CD4-positive, alpha-beta memory T cell (primary cell): ENCODE measurements around the gene FAM240A. TPM values are rescaled to one million over a fixed set of nuclear protein-coding genes. Genes with fewer than 3 reads are reported as not detected.
A peak's percentile ranks its signal among the peaks of the same experiment; 100 is the strongest.

Source experiments
- CTCF ChIA-PET: fragments of 350-600 bp; sonication (Branson Sonifier 250); formaldehyde crosslinking; loops from one replicate; lab custom pipeline; 2021; ENCODE audit warnings: inconsistent platforms; ENCODE audit not compliant: partially characterized antibody; lab: Charles Lee
- POLR2A ChIA-PET: fragments of 350-600 bp; sonication (Branson Sonifier 250); formaldehyde crosslinking; loops from one replicate; lab custom pipeline; 2021; ENCODE audit not compliant: partially characterized antibody; lab: Charles Lee
- DNase-seq, 5 donors: peaks; one replicate each; pipeline versions ENCODE4 v3.0.0 to v3.0.0-alpha.2; 2020 to 2022; ENCODE audit warnings: mixed read lengths in 1 of 5
- H3K27ac ChIP-seq: one replicate; pipeline ENCODE4 v1.7.0; 2013; ENCODE audit warnings: low read depth, low read length
- H3K27me3 ChIP-seq: 2 replicates; pipeline ENCODE4 v1.7.0; 2013; ENCODE audit warnings: mild to moderate bottlenecking, low read length, moderate library complexity; ENCODE audit not compliant: insufficient read depth
- H3K36me3 ChIP-seq: 2 replicates; pipeline ENCODE4 v1.7.0; 2013; ENCODE audit warnings: mild to moderate bottlenecking, low read length, moderate library complexity; ENCODE audit not compliant: insufficient read depth
- H3K4me1 ChIP-seq: 2 replicates; pipeline ENCODE4 v1.7.0; 2013; ENCODE audit warnings: mild to moderate bottlenecking, low read length, moderate library complexity; ENCODE audit not compliant: insufficient read depth
- H3K4me3 ChIP-seq, 2 donors: one replicate each; pipeline ENCODE4 v1.7.0; 2013; ENCODE audit warnings: low read length in 2 of 2, mild to moderate bottlenecking in 1 of 2
- H3K9me3 ChIP-seq, 2 donors: one replicate each; pipeline ENCODE4 v1.7.0; 2013; ENCODE audit warnings: low read length in 2 of 2, control low read depth in 1 of 2; ENCODE audit not compliant: control insufficient read depth in 1 of 2
- H3K27ac Mint-ChIP-seq, 7 donors: one replicate each; pipeline ENCODE4 v1.8.0; 2020 to 2021; ENCODE audit warnings: mixed read lengths in 7 of 7, mild to moderate bottlenecking in 6 of 7, inconsistent platforms in 3 of 7, moderate library complexity in 3 of 7
- H3K27me3 Mint-ChIP-seq, 2 donors: one replicate each; pipeline ENCODE4 v1.8.0; 2020 to 2021; ENCODE audit warnings: mixed read lengths in 2 of 2
- H3K36me3 Mint-ChIP-seq, 2 donors: one replicate each; pipeline ENCODE4 v1.8.0; 2020 to 2021; ENCODE audit warnings: mixed read lengths in 2 of 2, inconsistent platforms in 1 of 2, mild to moderate bottlenecking in 1 of 2
- H3K4me1 Mint-ChIP-seq, 4 donors: one replicate each; pipeline ENCODE4 v1.8.0; 2020 to 2021; ENCODE audit warnings: mixed read lengths in 4 of 4, mild to moderate bottlenecking in 1 of 4
- H3K4me3 Mint-ChIP-seq, 8 donors: one replicate each; pipeline ENCODE4 v1.8.0; 2020 to 2021; ENCODE audit warnings: mixed read lengths in 8 of 8, mild to moderate bottlenecking in 7 of 8, moderate library complexity in 6 of 8, inconsistent platforms in 3 of 8
- H3K9me3 Mint-ChIP-seq, 8 donors: one replicate each; pipeline ENCODE4 v1.8.0; 2020 to 2021; ENCODE audit warnings: mixed read lengths in 8 of 8, mild to moderate bottlenecking in 5 of 8, inconsistent platforms in 3 of 8, moderate library complexity in 1 of 8
- intact Hi-C: fragments of 100-400 bp; cut with micrococcal nuclease; formaldehyde crosslinking; loops from one replicate; pipeline ENCODE4 v1.15.1; 2023
- polyA plus RNA-seq, 2 donors: library from polyadenylated mRNA; unstranded; fragments of 300-500 nt; fragmentation: Illumina TruSeq; gene quantifications; one replicate each; pipeline ENCODE4 v1.2.3, GENCODE V29; 2021
- total RNA-seq, 2 experiments: library from RNA; stranded (reverse); gene quantifications; one replicate each; pipeline ENCODE4 v1.2.3, GENCODE V29; 2021

Gene FAM240A
- total and polyA plus RNA-seq, 4 experiments from 2014 or later = not detected

- Histone ChIP-seq H3K4me1 (no peaks in the 10 kb centered on the region), H3K36me3 (no peaks in the 10 kb centered on the region), H3K27ac (no peak overlapping the region), H3K4me3 (no peak overlapping the region), H3K27me3 (no peaks in the 10 kb centered on the region), H3K9me3 (no peaks in the 10 kb centered on the region)
- no peak for DNase-seq
- peaks cover 0 to 8% (median 5%) of the 10 kb centered on the region in 4 donors for H3K4me1 Mint-ChIP-seq
- H3K9me3 Mint-ChIP-seq = no peaks in the 10 kb centered on the region
- no peak overlapping the region for H3K4me3 Mint-ChIP-seq
- ChIA-PET POLR2A (no interaction called here), CTCF (no interaction called here)
- H3K27ac Mint-ChIP-seq = peak overlapping the region in 2 of 7 donors; percentile 27 to 49
- H3K27me3 Mint-ChIP-seq = peaks cover 2 to 5% of the 10 kb centered on the region in 2 donors
- intact Hi-C loops = no loop called here
- H3K36me3 Mint-ChIP-seq = no peaks in the 10 kb centered on the region
These were observed 33.2 kb upstream of the FAM240A start for GRCh38 chr3:46578973-46579755.

- POLR2A ChIA-PET = no interaction called here
- H3K4me3 ChIP-seq = no peak overlapping the region
- Mint-ChIP-seq H3K4me1 (peaks cover 0 to 8% (median 5%) of the 10 kb centered on the region in 4 donors), H3K27me3 (peaks cover 2 to 5% of the 10 kb centered on the region in 2 donors), H3K9me3 (no peaks in the 10 kb centered on the region), H3K36me3 (no peaks in the 10 kb centered on the region), H3K4me3 (no peak overlapping the region), H3K27ac (peak overlapping the region in 1 of 7 donors; percentile 49)
- no peak for DNase-seq
- no peak overlapping the region for H3K27ac ChIP-seq
- H3K36me3 ChIP-seq = no peaks in the 10 kb centered on the region
- H3K4me1 ChIP-seq = no peaks in the 10 kb centered on the region
- H3K9me3 ChIP-seq = no peaks in the 10 kb centered on the region
- H3K27me3 ChIP-seq = no peaks in the 10 kb centered on the region
- intact Hi-C loops = no loop called here
- CTCF ChIA-PET = no interaction called here
These were observed 32.5 kb upstream of the FAM240A start for GRCh38 chr3:46579756-46580286.

- ChIA-PET POLR2A (no interaction called here), CTCF (no interaction called here)
- H3K27me3 Mint-ChIP-seq = peaks cover 2 to 4% of the 10 kb centered on the region in 2 donors
- no peaks in the 10 kb centered on the region for H3K9me3 Mint-ChIP-seq
- H3K36me3 Mint-ChIP-seq = no peaks in the 10 kb centered on the region
- H3K27me3 ChIP-seq = no peaks in the 10 kb centered on the region
- H3K27ac ChIP-seq = no peak overlapping the region
- no peak overlapping the region for H3K4me3 ChIP-seq
- no peaks in the 10 kb centered on the region for H3K36me3 ChIP-seq
- H3K4me1 Mint-ChIP-seq = peaks cover 0 to 8% (median 5%) of the 10 kb centered on the region in 4 donors
- H3K4me3 Mint-ChIP-seq = no peak overlapping the region
- H3K4me1 ChIP-seq = no peaks in the 10 kb centered on the region
- no peak overlapping the region for H3K27ac Mint-ChIP-seq
- H3K9me3 ChIP-seq = no peaks in the 10 kb centered on the region
- no peak for DNase-seq
- intact Hi-C loops = no loop called here
These were observed 31.6 kb upstream of the FAM240A start for GRCh38 chr3:46580675-46581074.

GRCh38 chr3:46584598-46585467 is 27.5 kb upstream of the FAM240A start:
- peaks cover 0 to 3% of the 10 kb centered on the region in 2 donors for H3K27me3 Mint-ChIP-seq
- no peak overlapping the region for H3K4me3 Mint-ChIP-seq
- H3K36me3 ChIP-seq = no peaks in the 10 kb centered on the region
- POLR2A ChIA-PET = no interaction called here
- no peak for DNase-seq
- no peaks in the 10 kb centered on the region for H3K4me1 ChIP-seq
- intact Hi-C loops = no loop called here
- H3K4me3 ChIP-seq = no peak overlapping the region
- no peak overlapping the region for H3K27ac ChIP-seq
- H3K4me1 Mint-ChIP-seq = peaks cover 2 to 12% (median 5%) of the 10 kb centered on the region in 4 donors
- no peaks in the 10 kb centered on the region for H3K36me3 Mint-ChIP-seq
- no peaks in the 10 kb centered on the region for H3K9me3 Mint-ChIP-seq
- no peaks in the 10 kb centered on the region for H3K27me3 ChIP-seq
- CTCF ChIA-PET = interaction anchor here (0.7 to 1.9 kb wide), 2 partner anchors 24 to 96 kb away, joined by 3 to 7 read pairs; no protein-coding TSS in a partner anchor
- H3K9me3 ChIP-seq = no peaks in the 10 kb centered on the region
- no peak overlapping the region for H3K27ac Mint-ChIP-seq

GRCh38 chr3:46585799-46586693 is 26.3 kb upstream of the FAM240A start:
- Mint-ChIP-seq H3K27ac (no peak overlapping the region), H3K9me3 (no peaks in the 10 kb centered on the region), H3K27me3 (peaks cover 0 to 3% of the 10 kb centered on the region in 2 donors), H3K4me3 (no peak overlapping the region), H3K36me3 (no peaks in the 10 kb centered on the region), H3K4me1 (peaks cover 2 to 12% (median 5%) of the 10 kb centered on the region in 4 donors)
- Histone ChIP-seq H3K27me3 (no peaks in the 10 kb centered on the region), H3K9me3 (no peaks in the 10 kb centered on the region), H3K36me3 (no peaks in the 10 kb centered on the region), H3K27ac (no peak overlapping the region), H3K4me3 (no peak overlapping the region), H3K4me1 (no peaks in the 10 kb centered on the region)
- intact Hi-C loops = no loop called here
- CTCF ChIA-PET = interaction anchor here (1.9 kb wide), 1 partner anchor 97 kb away, joined by 7 read pairs; no protein-coding TSS in a partner anchor
- DNase-seq = no peak
- POLR2A ChIA-PET = no interaction called here

- Mint-ChIP-seq H3K27me3 (peaks cover 0 to 2% of the 10 kb centered on the region in 2 donors), H3K27ac (no peak overlapping the region), H3K4me1 (peaks cover 2 to 12% (median 5%) of the 10 kb centered on the region in 4 donors), H3K9me3 (no peaks in the 10 kb centered on the region), H3K4me3 (no peak overlapping the region), H3K36me3 (no peaks in the 10 kb centered on the region)
- intact Hi-C loops = no loop called here
- CTCF ChIA-PET = interaction anchor here (0.7 kb wide), 1 partner anchor 42 kb away, joined by 4 read pairs; no protein-coding TSS in a partner anchor
- Histone ChIP-seq H3K9me3 (no peaks in the 10 kb centered on the region), H3K36me3 (no peaks in the 10 kb centered on the region), H3K27me3 (no peaks in the 10 kb centered on the region), H3K4me1 (no peaks in the 10 kb centered on the region), H3K4me3 (no peak overlapping the region), H3K27ac (no peak overlapping the region)
- no peak for DNase-seq
- POLR2A ChIA-PET = no interaction called here
These were observed 25.5 kb upstream of the FAM240A start for GRCh38 chr3:46586738-46587246.
